Mesothelial cell of epicardium (in vitro differentiated cells): ENCODE results near the gene SPIRE1. TPM values are rescaled to one million over a fixed set of nuclear protein-coding genes. Genes with fewer than 3 reads are reported as not detected.

Source experiments
- DNase-seq, 2 experiments: peaks; one replicate each; pipeline ENCODE4 v3.0.0; 2021; ENCODE audit warnings: low spot score in 2 of 2; ENCODE audit not compliant: unreplicated experiment in 2 of 2
- H3K27ac Mint-ChIP-seq: 2 replicates; pipeline ENCODE4 v1.8.0; 2021; ENCODE audit warnings: mixed read lengths
- H3K27me3 Mint-ChIP-seq: 2 replicates; pipeline ENCODE4 v1.8.0; 2021; ENCODE audit warnings: low read depth, mixed read lengths
- H3K36me3 Mint-ChIP-seq: 2 replicates; pipeline ENCODE4 v1.8.0; 2021; ENCODE audit warnings: mixed read lengths
- H3K4me1 Mint-ChIP-seq: 2 replicates; pipeline ENCODE4 v1.8.0; 2021; ENCODE audit warnings: mixed read lengths
- H3K4me3 Mint-ChIP-seq: 2 replicates; pipeline ENCODE4 v1.8.0; 2021; ENCODE audit warnings: mild to moderate bottlenecking, moderate library complexity, mixed read lengths
- H3K9me3 Mint-ChIP-seq: 2 replicates; pipeline ENCODE4 v1.8.0; 2021; ENCODE audit warnings: mixed read lengths
- total RNA-seq: library from RNA; stranded (reverse); gene quantifications from 3 replicates; pipeline ENCODE4 v1.2.1, GENCODE V29; 2021
- TF ChIP-seq, protein P1 (sequence below): fragments of 200-600 bp; sonication (generic); IDR thresholded peaks from one replicate; pipeline ENCODE4 v1.5.0; 2021; ENCODE audit warnings: antibody characterized with exemption; ENCODE audit not compliant: unreplicated experiment

SPIRE1 gene
- total RNA-seq, 1 donor from 2014 or later = 24.2 TPM

DNA sequence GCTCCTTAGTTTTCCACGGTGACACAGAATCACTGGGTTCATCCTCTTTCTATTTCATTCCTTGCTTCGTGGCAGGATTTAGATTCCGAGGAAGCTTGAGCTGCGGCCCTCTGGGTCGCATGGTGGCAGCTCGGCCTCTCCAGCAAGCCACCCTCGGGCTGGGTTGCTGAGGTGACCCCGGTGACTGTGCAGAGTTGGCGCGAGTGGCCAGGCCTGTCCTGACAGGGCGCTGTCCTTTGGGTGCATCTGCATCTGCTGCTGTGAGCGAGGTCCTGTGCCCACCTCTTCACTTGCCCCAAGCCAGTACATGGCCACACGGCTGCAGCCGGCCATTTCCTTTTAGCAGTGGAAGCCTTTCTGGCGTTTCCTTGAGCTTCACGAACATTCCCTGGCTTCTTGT, 228.4 kb downstream of the SPIRE1 start:
- H3K27me3 Mint-ChIP-seq = no peaks in the 10 kb centered on the region
- H3K4me3 Mint-ChIP-seq = no peak overlapping the region
- no peaks in the 10 kb centered on the region for H3K9me3 Mint-ChIP-seq
- H3K27ac Mint-ChIP-seq = no peak overlapping the region
- no peaks in the 10 kb centered on the region for H3K4me1 Mint-ChIP-seq
- no peak for DNase-seq
- TF ChIP-seq, protein P1, sequence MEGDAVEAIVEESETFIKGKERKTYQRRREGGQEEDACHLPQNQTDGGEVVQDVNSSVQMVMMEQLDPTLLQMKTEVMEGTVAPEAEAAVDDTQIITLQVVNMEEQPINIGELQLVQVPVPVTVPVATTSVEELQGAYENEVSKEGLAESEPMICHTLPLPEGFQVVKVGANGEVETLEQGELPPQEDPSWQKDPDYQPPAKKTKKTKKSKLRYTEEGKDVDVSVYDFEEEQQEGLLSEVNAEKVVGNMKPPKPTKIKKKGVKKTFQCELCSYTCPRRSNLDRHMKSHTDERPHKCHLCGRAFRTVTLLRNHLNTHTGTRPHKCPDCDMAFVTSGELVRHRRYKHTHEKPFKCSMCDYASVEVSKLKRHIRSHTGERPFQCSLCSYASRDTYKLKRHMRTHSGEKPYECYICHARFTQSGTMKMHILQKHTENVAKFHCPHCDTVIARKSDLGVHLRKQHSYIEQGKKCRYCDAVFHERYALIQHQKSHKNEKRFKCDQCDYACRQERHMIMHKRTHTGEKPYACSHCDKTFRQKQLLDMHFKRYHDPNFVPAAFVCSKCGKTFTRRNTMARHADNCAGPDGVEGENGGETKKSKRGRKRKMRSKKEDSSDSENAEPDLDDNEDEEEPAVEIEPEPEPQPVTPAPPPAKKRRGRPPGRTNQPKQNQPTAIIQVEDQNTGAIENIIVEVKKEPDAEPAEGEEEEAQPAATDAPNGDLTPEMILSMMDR = no peak
- H3K36me3 Mint-ChIP-seq = peaks cover 16% of the 10 kb centered on the region

GRCh38 chr18:12428923-12429322, 229.0 kb downstream of the SPIRE1 start:
- no peak overlapping the region for H3K4me3 Mint-ChIP-seq
- TF ChIP-seq, protein P1 = no peak
- no peaks in the 10 kb centered on the region for H3K4me1 Mint-ChIP-seq
- no peaks in the 10 kb centered on the region for H3K27me3 Mint-ChIP-seq
- no peak for DNase-seq
- H3K27ac Mint-ChIP-seq = no peak overlapping the region
- H3K36me3 Mint-ChIP-seq = peaks cover 12% of the 10 kb centered on the region
- H3K9me3 Mint-ChIP-seq = no peaks in the 10 kb centered on the region

- H3K4me1 Mint-ChIP-seq = no peaks in the 10 kb centered on the region
- no peak for DNase-seq
- no peaks in the 10 kb centered on the region for H3K9me3 Mint-ChIP-seq
- H3K27me3 Mint-ChIP-seq = no peaks in the 10 kb centered on the region
- no peak overlapping the region for H3K27ac Mint-ChIP-seq
- H3K36me3 Mint-ChIP-seq = peaks cover 4% of the 10 kb centered on the region
- TF ChIP-seq, protein P1 = no peak
- H3K4me3 Mint-ChIP-seq = no peak overlapping the region
Measured at GRCh38 chr18:12426924-12427323, 231.0 kb downstream of the SPIRE1 start.

GRCh38 chr18:12424252-12424651, 233.7 kb downstream of the SPIRE1 start:
- Mint-ChIP-seq H3K4me3 (no peak overlapping the region), H3K27ac (no peak overlapping the region), H3K36me3 (peaks cover 4% of the 10 kb centered on the region), H3K4me1 (peaks cover 7% of the 10 kb centered on the region), H3K27me3 (no peaks in the 10 kb centered on the region), H3K9me3 (no peaks in the 10 kb centered on the region)
- TF ChIP-seq, protein P1 = no peak
- no peak for DNase-seq

DNA sequence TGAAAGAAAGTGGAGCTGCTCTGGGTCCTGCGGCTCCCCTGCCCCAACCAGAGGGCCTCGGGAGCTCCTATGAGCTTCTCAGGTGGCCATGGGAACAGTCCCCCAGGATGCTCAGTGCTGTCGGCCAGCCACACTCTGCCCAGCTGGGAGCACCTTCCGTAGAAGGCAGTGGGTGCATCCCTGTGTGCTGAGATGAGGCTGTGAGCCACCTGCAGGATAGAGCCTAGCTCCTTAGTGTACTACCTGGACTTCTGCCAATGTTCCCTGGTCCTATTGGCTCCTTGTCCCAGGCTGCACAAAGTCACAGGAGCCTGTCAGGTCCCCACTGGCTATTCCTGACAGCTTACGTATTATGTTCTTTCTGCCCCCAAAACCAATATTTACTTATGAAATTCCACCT, 234.1 kb downstream of the SPIRE1 start:
- TF ChIP-seq, protein P1 = no peak
- no peak for DNase-seq

GRCh38 chr18:12423393-12423792, 234.5 kb downstream of the SPIRE1 start:
- no peak for DNase-seq
- Mint-ChIP-seq H3K9me3 (no peaks in the 10 kb centered on the region), H3K36me3 (peaks cover 4% of the 10 kb centered on the region), H3K4me3 (no peak overlapping the region), H3K4me1 (peaks cover 7% of the 10 kb centered on the region), H3K27me3 (no peaks in the 10 kb centered on the region), H3K27ac (no peak overlapping the region)
- TF ChIP-seq, protein P1 = no peak

More for the DNA sequence above, 234.1 kb downstream of the SPIRE1 start:
- Mint-ChIP-seq H3K9me3 (no peaks in the 10 kb centered on the region), H3K27me3 (no peaks in the 10 kb centered on the region), H3K4me3 (no peak overlapping the region), H3K27ac (no peak overlapping the region), H3K36me3 (peaks cover 4% of the 10 kb centered on the region), H3K4me1 (peaks cover 7% of the 10 kb centered on the region)
